Iris pigment epithelial cell (primary cell): ENCODE data around the gene NPY1R.

Experiments used
- DNase-seq: peaks from one replicate; pipeline ENCODE4 v3.0.0-alpha.2; 2011; ENCODE audit warnings: low read depth

Gene NPY1R

GRCh38 chr4:163332526-163333406 is at the start of gene NPY1R:
Gene NPY1R (minus strand): TSS chr4:163332596. CDS start chr4:163326554, 6,042 bp downstream.
- DNase-seq: peak; percentile 78

DNA sequence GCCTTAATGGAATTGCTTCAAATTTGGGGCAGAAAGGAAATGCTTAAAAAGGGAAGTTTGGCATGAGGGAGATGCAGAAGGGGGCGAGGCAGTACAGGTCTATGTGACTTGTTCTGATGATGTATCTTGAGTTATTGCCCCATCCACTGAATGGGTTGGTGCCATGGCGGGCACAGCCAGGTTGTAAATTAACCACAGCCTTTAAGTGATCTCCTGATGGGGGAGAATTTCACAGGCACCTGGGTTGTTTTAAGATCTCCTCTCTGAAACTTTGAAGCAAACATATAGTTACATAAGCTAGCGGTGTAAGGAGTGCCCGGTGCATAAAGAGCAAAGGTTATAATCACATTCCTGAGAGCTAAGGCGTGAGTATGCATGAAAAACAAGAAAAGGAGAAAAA is 48.3 kb upstream of the NPY1R start:
- DNase-seq: no peak

DNA sequence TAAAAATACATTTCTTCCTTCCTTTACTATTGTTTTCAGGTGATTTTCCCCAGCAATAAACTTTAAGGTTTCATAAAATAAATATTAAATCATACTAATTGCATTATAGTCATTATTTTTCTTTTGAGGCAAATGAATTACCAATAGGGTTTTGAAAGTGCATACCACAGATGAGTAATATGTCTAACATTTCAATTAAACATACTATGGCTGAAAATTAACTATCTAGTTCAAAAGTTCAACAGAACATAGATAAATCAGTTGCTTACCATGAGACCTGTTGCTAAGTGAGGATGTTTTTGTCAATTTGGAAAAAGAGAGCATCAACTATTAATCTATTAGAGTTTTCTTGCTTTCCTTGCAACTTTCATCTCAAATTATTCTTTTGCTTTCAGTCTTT is 46.3 kb upstream of the NPY1R start:
- DNase-seq: no peak

DNA sequence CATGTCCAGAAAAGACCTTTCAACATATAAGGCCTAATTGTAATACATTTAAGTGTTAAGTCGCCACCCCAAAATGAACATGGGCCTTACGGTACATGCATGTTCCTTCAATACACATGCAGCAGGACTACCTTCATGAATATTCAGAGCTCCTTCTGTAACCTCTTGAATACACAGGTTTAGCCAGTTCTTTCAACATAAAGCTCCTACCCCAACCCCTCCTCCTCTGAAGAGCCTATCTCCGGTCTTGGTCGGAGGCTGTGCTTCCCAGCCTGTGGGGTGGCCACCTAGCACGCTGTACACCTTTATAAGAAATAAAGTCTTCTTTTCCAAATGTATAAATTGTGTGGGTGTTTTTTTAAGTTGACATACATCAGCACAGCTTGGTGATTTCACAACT is 39.6 kb upstream of the NPY1R start:
- DNase-seq: no peak

DNA sequence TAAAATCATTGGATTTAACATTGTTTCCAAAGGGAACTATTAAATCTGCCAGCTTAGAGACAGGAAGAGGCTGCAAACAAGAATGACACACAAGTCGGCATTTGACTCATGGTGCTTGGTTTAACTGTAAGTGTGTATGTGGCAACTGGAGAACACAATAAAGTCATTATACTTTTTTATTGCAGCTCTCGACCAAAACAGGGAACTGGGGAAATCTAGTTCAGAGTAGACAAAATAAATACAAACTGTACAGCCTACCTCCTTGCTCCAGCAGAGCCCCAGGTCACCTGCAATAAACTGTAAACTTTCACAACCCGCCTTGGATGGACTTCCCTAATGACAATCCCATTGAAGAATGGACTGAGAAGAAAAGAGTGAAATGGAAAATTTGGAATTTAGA is 35.3 kb upstream of the NPY1R start:
- DNase-seq: no peak

DNA sequence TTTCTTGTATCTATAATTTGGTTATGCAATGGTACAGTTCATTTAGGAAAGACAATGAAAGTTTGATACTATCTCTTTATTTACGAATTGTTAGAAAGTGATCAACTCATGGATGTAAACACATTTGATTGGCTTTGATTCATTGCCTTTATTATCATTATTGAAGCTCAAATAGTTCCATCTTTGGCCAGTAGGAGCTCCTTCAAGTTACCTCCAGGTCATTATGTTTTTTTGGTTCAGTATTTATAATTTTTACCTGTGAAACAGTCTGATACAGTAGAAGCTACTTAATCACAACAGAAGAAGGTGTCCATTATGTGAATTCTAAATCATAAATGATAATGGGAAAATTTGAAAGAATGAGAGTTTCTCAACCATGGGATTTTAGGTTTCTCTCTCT is 23.7 kb upstream of the NPY1R start:
- DNase-seq: no peak

DNA sequence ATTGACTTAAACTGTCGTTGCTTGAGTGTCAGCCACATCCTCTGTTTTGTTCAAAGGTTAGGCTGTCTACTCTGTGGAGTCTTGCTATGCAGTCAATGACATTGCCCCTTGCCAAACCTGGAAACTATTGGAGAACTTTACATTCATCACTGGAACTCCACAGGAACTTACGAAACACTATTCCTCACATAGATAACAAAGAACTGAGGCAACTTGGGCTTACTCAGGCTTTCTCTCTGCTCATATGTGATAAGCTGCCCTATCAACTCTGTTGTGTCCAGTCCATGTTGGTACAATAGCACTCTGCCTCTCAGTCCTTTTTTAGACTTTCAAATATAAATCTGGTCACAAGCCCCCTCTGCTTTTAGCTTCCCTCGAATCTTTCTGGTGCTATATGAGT is 20.7 kb upstream of the NPY1R start:
- DNase-seq: no peak

GRCh38 chr4:163350672-163351071 is 18.3 kb upstream of the NPY1R start:
- DNase-seq: peak; percentile 35

GRCh38 chr4:163344147-163345125 is 12.0 kb upstream of the NPY1R start:
- DNase-seq: no peak

DNA sequence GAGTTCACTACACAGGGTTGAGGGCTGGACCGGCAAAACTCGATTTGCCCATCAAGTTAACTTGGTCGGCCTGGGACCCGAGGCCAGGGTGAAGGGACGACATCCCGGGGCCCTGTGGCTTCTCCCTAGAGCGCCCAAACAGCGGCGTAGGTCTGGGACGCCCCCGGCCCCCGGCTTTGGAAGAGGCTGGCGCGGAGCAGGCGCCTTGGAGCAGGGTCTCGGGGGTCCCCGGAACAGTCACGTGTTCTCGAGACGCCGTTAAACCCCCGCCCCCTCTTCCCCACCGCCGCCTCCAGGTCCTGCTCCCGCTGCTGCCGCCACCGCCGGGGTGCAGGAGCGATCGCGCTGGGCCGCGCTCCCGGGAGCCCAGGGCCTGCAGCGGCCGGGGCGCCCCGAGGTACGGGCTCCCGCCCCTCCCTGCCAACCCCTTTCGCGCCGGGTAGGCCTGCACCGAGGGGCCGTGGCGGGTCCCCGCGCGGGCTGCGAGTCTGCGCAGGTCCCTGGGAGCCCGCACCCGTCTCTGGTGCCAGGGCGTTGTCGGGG is 11.3 kb upstream of the NPY1R start, which contains the start of gene NPY5R:
Gene NPY5R, plus strand, starts transcription at position 289 of the 543 bp plus-strand sequence. CDS start 6,382 bp downstream, outside the sequence.
- DNase-seq: no peak

DNA sequence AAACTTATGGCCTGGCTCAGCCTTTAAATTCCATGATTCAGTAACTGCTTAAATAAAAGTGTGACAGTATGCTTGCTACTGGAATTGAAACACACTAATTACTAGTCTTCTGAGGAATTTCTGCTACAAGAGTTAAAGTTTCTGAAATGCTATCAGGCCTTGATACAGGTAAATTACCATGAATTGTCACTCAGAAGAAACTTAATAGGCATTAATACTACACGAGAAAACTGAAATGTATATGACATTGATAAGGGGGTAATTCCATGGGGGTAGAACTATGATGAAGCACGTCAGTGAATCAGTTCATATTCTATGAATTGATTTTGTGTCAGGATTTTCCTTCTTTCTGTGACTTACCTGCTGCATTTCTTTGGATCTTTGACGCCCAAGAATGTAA is 3.0 kb upstream of the NPY1R start:
- DNase-seq: no peak

DNA sequence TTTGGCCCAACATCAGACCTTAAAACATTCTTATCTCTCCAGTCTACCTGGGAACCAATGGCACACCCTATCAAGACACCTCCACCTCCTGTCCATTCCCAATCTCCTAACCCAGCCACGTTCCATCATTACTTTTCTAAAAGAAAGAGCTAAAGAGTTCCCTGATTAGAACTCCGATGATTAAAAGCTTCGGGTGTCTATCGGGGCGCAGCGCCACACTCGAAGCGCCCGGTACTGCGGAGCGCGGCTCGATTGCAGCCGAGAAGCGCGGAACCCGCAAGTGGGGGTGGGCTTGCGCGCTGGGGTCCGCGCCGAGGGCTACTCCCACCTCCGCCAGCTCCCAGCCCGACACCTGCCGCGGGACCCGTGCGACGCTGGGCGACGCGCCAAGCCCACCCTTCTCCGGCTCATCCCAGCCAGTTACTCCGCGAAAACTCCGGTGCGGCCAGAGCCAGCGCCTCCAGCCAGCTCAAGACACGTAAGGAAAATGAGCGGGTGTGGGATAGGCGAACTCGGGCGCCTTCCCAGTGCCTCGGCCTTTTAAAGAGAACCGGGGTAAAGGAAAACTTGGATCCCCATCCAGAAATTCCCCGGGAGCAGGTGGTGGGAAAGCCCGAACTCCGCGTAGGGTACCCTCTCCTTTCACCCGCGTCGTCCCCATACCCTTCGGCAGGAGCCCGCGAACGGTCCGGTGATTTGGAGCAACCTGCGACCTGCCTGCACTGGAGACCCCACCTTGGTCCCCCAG is 593 bp downstream of the NPY1R start:
- peak; percentile 40 for DNase-seq

DNA sequence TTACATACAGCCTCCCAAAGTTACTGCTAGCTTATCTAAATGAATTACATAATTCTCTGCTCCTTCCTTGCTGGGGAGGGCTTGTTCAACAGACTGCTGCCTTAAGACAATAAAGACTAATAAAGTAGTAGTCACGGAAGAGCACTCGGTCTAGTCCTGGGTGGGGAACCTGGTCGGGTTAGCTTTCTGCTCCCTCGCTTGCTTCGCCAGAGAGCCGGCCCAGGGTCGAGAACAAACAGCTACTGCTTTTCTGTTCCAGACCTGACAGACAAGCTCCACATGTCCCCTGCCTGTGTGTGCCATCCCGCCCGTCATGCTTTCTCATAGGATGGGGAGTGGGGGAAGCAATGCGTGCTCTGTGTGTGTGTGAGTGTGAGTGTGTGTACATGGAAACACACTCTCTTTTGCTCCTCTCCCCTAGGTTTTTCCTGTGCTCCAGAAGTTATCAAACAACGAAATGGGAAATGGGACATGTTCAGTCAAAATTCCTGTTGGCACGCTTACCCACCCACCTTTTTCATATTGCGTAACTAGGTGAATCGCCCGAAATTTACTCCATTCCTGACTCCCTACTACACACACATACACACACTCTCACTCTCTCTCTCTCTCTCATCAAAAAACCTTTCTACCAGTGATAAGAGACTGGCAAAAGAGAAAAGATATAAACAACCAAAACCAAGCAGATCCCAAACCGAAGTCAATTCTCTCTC is 1.3 kb downstream of the NPY1R start:
- no peak for DNase-seq

GRCh38 chr4:163317110-163317509 is 15.3 kb downstream of the NPY1R start:
- no peak for DNase-seq

DNA sequence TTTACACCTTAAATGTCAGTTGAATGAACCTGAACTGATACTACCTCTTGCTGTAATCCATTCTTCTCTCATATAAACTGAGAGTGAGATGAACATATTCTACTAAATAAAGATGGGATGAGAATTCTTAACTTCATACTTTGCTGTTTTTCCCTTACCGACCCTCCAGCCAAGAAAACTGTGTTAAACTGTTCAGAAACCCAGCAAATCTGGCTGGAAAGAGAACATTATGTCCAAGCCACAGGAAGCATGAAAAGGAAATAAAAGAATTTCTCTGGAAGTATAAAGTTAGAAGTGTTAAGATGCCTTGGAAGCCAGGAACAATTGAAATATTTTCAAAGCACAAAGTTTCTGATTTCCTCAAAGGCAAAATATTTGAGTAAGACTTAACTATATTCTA is 22.9 kb downstream of the NPY1R start:
- DNase-seq: no peak

- DNase-seq: no peak
Measured at GRCh38 chr4:163303069-163303468, 29.3 kb downstream of the NPY1R start.

- DNase-seq: no peak
Measured at GRCh38 chr4:163300445-163300844, 32.0 kb downstream of the NPY1R start.

- DNase-seq: no peak
Measured at GRCh38 chr4:163295138-163295537, 37.3 kb downstream of the NPY1R start.

- no peak for DNase-seq
Measured at GRCh38 chr4:163284304-163284703, 48.1 kb downstream of the NPY1R start.

GRCh38 chr4:163280703-163281519 is 51.5 kb downstream of the NPY1R start:
- no peak for DNase-seq
